Right cardiac atrium (tissue), 5 donors: ENCODE data around the gene WSCD1. TPM values are rescaled to one million over a fixed set of nuclear protein-coding genes. Genes with fewer than 3 reads are reported as not detected.

Source experiments
- ATAC-seq, 2 donors: fragments of 200-7000 bp; cut with Tn5 transposase; one replicate each; pipeline versions ENCODE4 v1.8.0 to v1.9.1; 2020; ENCODE audit warnings: moderate library complexity in 2 of 2, mild to moderate bottlenecking in 1 of 2
- DNase-seq, 3 donors: peaks; one replicate each; pipeline ENCODE4 v3.0.0-alpha.2; 2020
- H3K27ac ChIP-seq: one replicate; pipeline ENCODE4 v1.5.1; 2013; ENCODE audit warnings: mild to moderate bottlenecking, low read length, control low read depth, moderate library complexity
- H3K27me3 ChIP-seq: one replicate; pipeline ENCODE4 v1.6.1; 2013; ENCODE audit not compliant: control insufficient read depth, insufficient read depth
- H3K4me1 ChIP-seq: one replicate; pipeline ENCODE4 v1.6.1; 2013; ENCODE audit warnings: low read length; ENCODE audit not compliant: control insufficient read depth, insufficient read depth
- H3K4me3 ChIP-seq: one replicate; pipeline ENCODE4 v1.5.1; 2013; ENCODE audit warnings: low read length, control low read depth
- H3K9me3 ChIP-seq: one replicate; pipeline ENCODE4 v1.6.1; 2013; ENCODE audit warnings: low read length; ENCODE audit not compliant: control insufficient read depth
- WGBS: extraction: QIAGEN DNeasy Blood & Tissue Kit; methylation state at CpG from one replicate; pipeline ENCODE4 v1.1.7; 2013; 5-methylcytosine and 5-hydroxymethylcytosine counted together
- intact Hi-C, 4 donors: fragments of 100-400 bp; cut with DNase I; formaldehyde crosslinking; loops; one replicate each; pipeline versions ENCODE4 v1.11.0 to v1.14.0; 2022 to 2023
- polyA plus RNA-seq: library from polyadenylated mRNA; stranded (reverse); fragments of 200-250 nt; gene quantifications from one replicate; pipeline ENCODE4 v1.2.3, GENCODE V29; 2013
- total RNA-seq, 4 donors: library from RNA; stranded (reverse); fragmentation: NEBNext Ultra II Directional; extraction: Animal tissue kit (Norgen Biotek cat#: 25700); gene quantifications; one replicate each; pipeline ENCODE4 v1.2.1, GENCODE V29; 2021
- donor health status: healthy with polysubstance abuse.
- donor health status: DM: no; HTN: yes; CAD: no.
- donor health status: DM: no; HTN: no; CAD: no.
- donor health status: DM: no; HTN: yes; CAD: no; lungs with severe emphysema.
- donor health status: DM: yes; HTN: yes; CAD: no.

WSCD1 gene
- total and polyA plus RNA-seq, 5 donors: 2.6 to 9.2 (median 6.4) TPM

- no peak overlapping the region for H3K4me3 ChIP-seq
- no peak overlapping the region for H3K27ac ChIP-seq
- intact Hi-C loops: no loop called here
- DNase-seq (no peak), ATAC-seq (no peak)
- no peaks in the 10 kb centered on the region for H3K4me1 ChIP-seq
- 59% methylated on average over 3 of the region's 3 CpGs for WGBS
- H3K9me3 ChIP-seq: no peaks in the 10 kb centered on the region
- no peaks in the 10 kb centered on the region for H3K27me3 ChIP-seq
Measured at GRCh38 chr17:6138761-6139446, 68.7 kb downstream of the WSCD1 start.

GRCh38 chr17:6139447-6139832 lies 69.3 kb downstream of the WSCD1 start:
- H3K4me1 ChIP-seq: no peaks in the 10 kb centered on the region
- H3K27ac ChIP-seq: no peak overlapping the region
- H3K4me3 ChIP-seq: no peak overlapping the region
- DNase-seq: no peak
- no peaks in the 10 kb centered on the region for H3K27me3 ChIP-seq
- WGBS: 89% methylated on average over 8 of the region's 8 CpGs
- no peak for ATAC-seq
- intact Hi-C loops: no loop called here
- H3K9me3 ChIP-seq: no peaks in the 10 kb centered on the region

GRCh38 chr17:6140188-6140587 lies 70.0 kb downstream of the WSCD1 start:
- intact Hi-C loops: no loop called here
- WGBS: 84% methylated on average over 2 of the region's 2 CpGs
- ATAC-seq: no peak

GRCh38 chr17:6140728-6141330 lies 70.7 kb downstream of the WSCD1 start:
- DNase-seq (no peak), ATAC-seq (no peak)
- H3K9me3 ChIP-seq: no peaks in the 10 kb centered on the region
- no peaks in the 10 kb centered on the region for H3K27me3 ChIP-seq
- intact Hi-C loops: no loop called here
- H3K4me1 ChIP-seq: no peaks in the 10 kb centered on the region
- H3K4me3 ChIP-seq: no peak overlapping the region
- no peak overlapping the region for H3K27ac ChIP-seq
- 80% methylated on average over 8 of the region's 8 CpGs for WGBS

More at GRCh38 chr17:6140188-6140587, 70.0 kb downstream of the WSCD1 start:
- no peak for DNase-seq
- Histone ChIP-seq H3K4me1 (no peaks in the 10 kb centered on the region), H3K27me3 (no peaks in the 10 kb centered on the region), H3K27ac (no peak overlapping the region), H3K4me3 (no peak overlapping the region), H3K9me3 (no peaks in the 10 kb centered on the region)

- Histone ChIP-seq H3K9me3 (no peaks in the 10 kb centered on the region), H3K4me1 (no peaks in the 10 kb centered on the region), H3K27me3 (no peaks in the 10 kb centered on the region), H3K4me3 (no peak overlapping the region), H3K27ac (no peak overlapping the region)
- intact Hi-C loops: no loop called here
- ATAC-seq (no peak), DNase-seq (no peak)
- 81% methylated on average over 6 of the region's 6 CpGs for WGBS
Measured at GRCh38 chr17:6142701-6143100, 72.5 kb downstream of the WSCD1 start.

GRCh38 chr17:6145946-6146345 lies 75.8 kb downstream of the WSCD1 start:
- intact Hi-C loops: no loop called here
- ATAC-seq: no peak
- Histone ChIP-seq H3K27ac (no peak overlapping the region), H3K9me3 (no peaks in the 10 kb centered on the region), H3K4me1 (no peaks in the 10 kb centered on the region), H3K4me3 (no peak overlapping the region), H3K27me3 (no peaks in the 10 kb centered on the region)
- DNase-seq: no peak
- WGBS: 80% methylated on average over 4 of the region's 4 CpGs

GRCh38 chr17:6147042-6147441 lies 76.9 kb downstream of the WSCD1 start:
- WGBS: 57% methylated on average over 7 of the region's 7 CpGs
- intact Hi-C loops: no loop called here
- H3K9me3 ChIP-seq: no peaks in the 10 kb centered on the region
- DNase-seq (no peak), ATAC-seq (no peak)
- H3K27ac ChIP-seq: no peak overlapping the region
- H3K4me3 ChIP-seq: no peak overlapping the region
- H3K27me3 ChIP-seq: no peaks in the 10 kb centered on the region
- no peaks in the 10 kb centered on the region for H3K4me1 ChIP-seq

- intact Hi-C loops: no loop called here
- no peaks in the 10 kb centered on the region for H3K9me3 ChIP-seq
- H3K27me3 ChIP-seq: no peaks in the 10 kb centered on the region
- no peak for ATAC-seq
- H3K27ac ChIP-seq: no peak overlapping the region
- DNase-seq: no peak
- H3K4me1 ChIP-seq: no peaks in the 10 kb centered on the region
- 61% methylated on average over 6 of the region's 6 CpGs for WGBS
- no peak overlapping the region for H3K4me3 ChIP-seq
Measured at GRCh38 chr17:6153375-6153774, 83.2 kb downstream of the WSCD1 start.

GRCh38 chr17:6157716-6158115 lies 87.5 kb downstream of the WSCD1 start:
- intact Hi-C loops: no loop called here
- H3K27ac ChIP-seq: no peak overlapping the region
- DNase-seq: no peak
- H3K4me1 ChIP-seq: no peaks in the 10 kb centered on the region
- ATAC-seq: no peak
- H3K9me3 ChIP-seq: no peaks in the 10 kb centered on the region
- 84% methylated on average over 4 of the region's 4 CpGs for WGBS
- H3K4me3 ChIP-seq: no peak overlapping the region
- H3K27me3 ChIP-seq: no peaks in the 10 kb centered on the region

- no peaks in the 10 kb centered on the region for H3K27me3 ChIP-seq
- H3K4me3 ChIP-seq: no peak overlapping the region
- WGBS: 75% methylated on average over 15 of the region's 15 CpGs
- H3K4me1 ChIP-seq: no peaks in the 10 kb centered on the region
- DNase-seq (no peak), ATAC-seq (no peak)
- H3K9me3 ChIP-seq: no peaks in the 10 kb centered on the region
- no peak overlapping the region for H3K27ac ChIP-seq
- intact Hi-C loops: loop anchor here in 1 of 4 donors (5.0 kb wide), 1 partner anchor 47 kb away; no protein-coding TSS in a partner anchor
Measured at GRCh38 chr17:6159541-6160231, 89.5 kb downstream of the WSCD1 start.

GRCh38 chr17:6160232-6160555 lies 90.0 kb downstream of the WSCD1 start:
- no peak for DNase-seq
- 79% methylated on average over 8 of the region's 8 CpGs for WGBS
- no peaks in the 10 kb centered on the region for H3K27me3 ChIP-seq
- intact Hi-C loops: loop anchor here in 1 of 4 donors (5.0 kb wide), 1 partner anchor 48 kb away; no protein-coding TSS in a partner anchor
- no peaks in the 10 kb centered on the region for H3K4me1 ChIP-seq
- H3K9me3 ChIP-seq: no peaks in the 10 kb centered on the region
- H3K4me3 ChIP-seq: no peak overlapping the region
- no peak for ATAC-seq
- H3K27ac ChIP-seq: no peak overlapping the region
